ENCODE measurements around the gene DLGAP1.

The DLGAP1 gene

GRCh38 chr18:3595369-3596273, 859.5 kb downstream of the DLGAP1 start:
- Histone ChIP-seq H3K4me1 (ENCODE audit: control insufficient read depth, insufficient read depth, low read length) (peaks cover 45% of the 10 kb centered on the region), H3K4me2 (ENCODE audit: low read length) (peak overlapping the region; percentile 93), H3K4me3 (ENCODE audit: low read length) (peak overlapping the region; percentile 77), H3K27me3 (ENCODE audit: control insufficient read depth, insufficient read depth, low read length) (no peaks in the 10 kb centered on the region), H3K9ac (ENCODE audit: low read depth, low read length) (peak overlapping the region; percentile 95), H3K9me3 (replicated peaks; ENCODE audit: low read length) (no peaks in the 10 kb centered on the region), H3K36me3 (ENCODE audit: insufficient read depth, low read length) (peaks cover 4% of the 10 kb centered on the region)

GRCh38 chr18:3594760-3595368, 860.2 kb downstream of the DLGAP1 start:
- Histone ChIP-seq H3K27me3 (ENCODE audit: control insufficient read depth, insufficient read depth, low read length) (no peaks in the 10 kb centered on the region), H3K36me3 (ENCODE audit: insufficient read depth, low read length) (peaks cover 4% of the 10 kb centered on the region), H3K4me3 (ENCODE audit: low read length) (peak overlapping the region; percentile 77), H3K9ac (ENCODE audit: low read depth, low read length) (peak overlapping the region; percentile 95), H3K4me1 (ENCODE audit: control insufficient read depth, insufficient read depth, low read length) (peaks cover 45% of the 10 kb centered on the region), H3K9me3 (replicated peaks; ENCODE audit: low read length) (no peaks in the 10 kb centered on the region), H3K4me2 (ENCODE audit: low read length) (peak overlapping the region; percentile 93)

- Histone ChIP-seq H3K4me3 (ENCODE audit: low read length) (peak overlapping the region; percentile 77), H3K4me1 (ENCODE audit: control insufficient read depth, insufficient read depth, low read length) (peaks cover 45% of the 10 kb centered on the region), H3K27me3 (ENCODE audit: control insufficient read depth, insufficient read depth, low read length) (no peaks in the 10 kb centered on the region), H3K36me3 (ENCODE audit: insufficient read depth, low read length) (peaks cover 4% of the 10 kb centered on the region), H3K9ac (ENCODE audit: low read depth, low read length) (peak overlapping the region; percentile 95), H3K9me3 (replicated peaks; ENCODE audit: low read length) (no peaks in the 10 kb centered on the region), H3K4me2 (ENCODE audit: low read length) (peak overlapping the region; percentile 93)
These were observed 861.0 kb downstream of the DLGAP1 start for GRCh38 chr18:3593904-3594759.

- peak overlapping the region; percentile 95 for H3K9ac ChIP-seq (ENCODE audit: low read depth, low read length)
- peaks cover 4% of the 10 kb centered on the region for H3K36me3 ChIP-seq (ENCODE audit: insufficient read depth, low read length)
- H3K4me2 ChIP-seq (ENCODE audit: low read length), result peak overlapping the region; percentile 93
- no peaks in the 10 kb centered on the region for H3K9me3 ChIP-seq (replicated peaks; ENCODE audit: low read length)
- H3K27me3 ChIP-seq (ENCODE audit: control insufficient read depth, insufficient read depth, low read length), result no peaks in the 10 kb centered on the region
- peak overlapping the region; percentile 28 for H3K4me3 ChIP-seq (ENCODE audit: low read length)
- H3K4me1 ChIP-seq (ENCODE audit: control insufficient read depth, insufficient read depth, low read length), result peaks cover 45% of the 10 kb centered on the region
These were observed 861.7 kb downstream of the DLGAP1 start for GRCh38 chr18:3593381-3593903.

- Histone ChIP-seq H3K4me2 (ENCODE audit: low read length) (peak overlapping the region; percentile 93), H3K4me3 (ENCODE audit: low read length) (peak overlapping the region; percentile 28), H3K27me3 (ENCODE audit: control insufficient read depth, insufficient read depth, low read length) (no peaks in the 10 kb centered on the region), H3K36me3 (ENCODE audit: insufficient read depth, low read length) (peaks cover 4% of the 10 kb centered on the region), H3K9me3 (replicated peaks; ENCODE audit: low read length) (no peaks in the 10 kb centered on the region), H3K4me1 (ENCODE audit: control insufficient read depth, insufficient read depth, low read length) (peaks cover 45% of the 10 kb centered on the region), H3K9ac (ENCODE audit: low read depth, low read length) (peak overlapping the region; percentile 95)
These were observed 862.2 kb downstream of the DLGAP1 start for GRCh38 chr18:3592864-3593263.

GRCh38 chr18:3590096-3590630, 864.9 kb downstream of the DLGAP1 start:
- H3K4me3 ChIP-seq (ENCODE audit: low read length), result no peak overlapping the region
- no peak overlapping the region for H3K9ac ChIP-seq (ENCODE audit: low read depth, low read length)
- no peaks in the 10 kb centered on the region for H3K27me3 ChIP-seq (ENCODE audit: control insufficient read depth, insufficient read depth, low read length)
- H3K4me2 ChIP-seq (ENCODE audit: low read length), result no peak overlapping the region
- peaks cover 23% of the 10 kb centered on the region for H3K4me1 ChIP-seq (ENCODE audit: control insufficient read depth, insufficient read depth, low read length)
- H3K9me3 ChIP-seq (replicated peaks; ENCODE audit: low read length), result no peaks in the 10 kb centered on the region
- H3K36me3 ChIP-seq (ENCODE audit: insufficient read depth, low read length), result no peaks in the 10 kb centered on the region

GRCh38 chr18:3585656-3586509, 869.2 kb downstream of the DLGAP1 start:
- Histone ChIP-seq H3K9ac (ENCODE audit: low read depth, low read length) (no peak overlapping the region), H3K4me1 (ENCODE audit: control insufficient read depth, insufficient read depth, low read length) (peaks cover 12% of the 10 kb centered on the region), H3K4me3 (ENCODE audit: low read length) (no peak overlapping the region), H3K36me3 (ENCODE audit: insufficient read depth, low read length) (no peaks in the 10 kb centered on the region), H3K4me2 (ENCODE audit: low read length) (no peak overlapping the region), H3K27me3 (ENCODE audit: control insufficient read depth, insufficient read depth, low read length) (no peaks in the 10 kb centered on the region), H3K9me3 (replicated peaks; ENCODE audit: low read length) (no peaks in the 10 kb centered on the region)

- Histone ChIP-seq H3K4me2 (ENCODE audit: low read length) (no peak overlapping the region), H3K9me3 (replicated peaks; ENCODE audit: low read length) (no peaks in the 10 kb centered on the region), H3K4me3 (ENCODE audit: low read length) (no peak overlapping the region), H3K9ac (ENCODE audit: low read depth, low read length) (no peak overlapping the region), H3K36me3 (ENCODE audit: insufficient read depth, low read length) (no peaks in the 10 kb centered on the region), H3K4me1 (ENCODE audit: control insufficient read depth, insufficient read depth, low read length) (peaks cover 18% of the 10 kb centered on the region), H3K27me3 (ENCODE audit: control insufficient read depth, insufficient read depth, low read length) (no peaks in the 10 kb centered on the region)
These were observed 870.1 kb downstream of the DLGAP1 start for GRCh38 chr18:3584897-3585460.

GRCh38 chr18:3584266-3584861, 870.7 kb downstream of the DLGAP1 start:
- H3K27me3 ChIP-seq (ENCODE audit: control insufficient read depth, insufficient read depth, low read length), result no peaks in the 10 kb centered on the region
- H3K9ac ChIP-seq (ENCODE audit: low read depth, low read length), result no peak overlapping the region
- no peak overlapping the region for H3K4me3 ChIP-seq (ENCODE audit: low read length)
- no peaks in the 10 kb centered on the region for H3K36me3 ChIP-seq (ENCODE audit: insufficient read depth, low read length)
- H3K4me2 ChIP-seq (ENCODE audit: low read length), result no peak overlapping the region
- H3K4me1 ChIP-seq (ENCODE audit: control insufficient read depth, insufficient read depth, low read length), result peaks cover 23% of the 10 kb centered on the region
- no peaks in the 10 kb centered on the region for H3K9me3 ChIP-seq (replicated peaks; ENCODE audit: low read length)

- H3K4me2 ChIP-seq (ENCODE audit: low read length), result no peak overlapping the region
- peaks cover 28% of the 10 kb centered on the region for H3K4me1 ChIP-seq (ENCODE audit: control insufficient read depth, insufficient read depth, low read length)
These were observed 871.2 kb downstream of the DLGAP1 start for GRCh38 chr18:3583873-3584247.

More at GRCh38 chr18:3583873-3584247, 871.2 kb downstream of the DLGAP1 start:
- Histone ChIP-seq H3K27me3 (ENCODE audit: control insufficient read depth, insufficient read depth, low read length) (no peaks in the 10 kb centered on the region), H3K9me3 (replicated peaks; ENCODE audit: low read length) (no peaks in the 10 kb centered on the region), H3K9ac (ENCODE audit: low read depth, low read length) (no peak overlapping the region), H3K36me3 (ENCODE audit: insufficient read depth, low read length) (no peaks in the 10 kb centered on the region), H3K4me3 (ENCODE audit: low read length) (no peak overlapping the region)
